Stimulated activated CD4-positive, alpha-beta T cell treated with anti-CD3 and anti-CD28 coated beads, Interleukin-1b, Interleukin-23, amount 100 ng/mL, for 48 hours (primary cell): ENCODE data around the gene ATR.
A peak's percentile ranks its signal among the peaks of the same experiment; 100 is the strongest.

Experiments used
- DNase-seq: peaks from one replicate; pipeline ENCODE4 v3.0.0-alpha.2; 2020

The ATR gene

GRCh38 chr3:142507241-142507640, 71.3 kb downstream of the ATR start:
- DNase-seq = no peak

GRCh38 chr3:142502187-142502985, 76.1 kb downstream of the ATR start:
- DNase-seq = no peak

- no peak for DNase-seq
Observed at GRCh38 chr3:142501004-142501926, 77.3 kb downstream of the ATR start.

GRCh38 chr3:142500211-142500610, 78.3 kb downstream of the ATR start:
- DNase-seq = no peak

GRCh38 chr3:142498397-142499180, 79.9 kb downstream of the ATR start:
- DNase-seq = no peak

- no peak for DNase-seq
Observed at GRCh38 chr3:142497729-142498128, 80.8 kb downstream of the ATR start.

GRCh38 chr3:142495103-142495502, 83.4 kb downstream of the ATR start:
- DNase-seq = no peak

GRCh38 chr3:142492184-142492583, 86.3 kb downstream of the ATR start:
- DNase-seq = no peak

GRCh38 chr3:142489572-142490323, 88.8 kb downstream of the ATR start:
- DNase-seq = no peak

- DNase-seq = no peak
Observed at GRCh38 chr3:142484912-142485435, 93.6 kb downstream of the ATR start.

GRCh38 chr3:142481196-142481595, 97.3 kb downstream of the ATR start:
- DNase-seq = no peak

GRCh38 chr3:142470826-142471225, 107.7 kb downstream of the ATR start:
- no peak for DNase-seq

GRCh38 chr3:142468456-142468855, 110.1 kb downstream of the ATR start:
- no peak for DNase-seq

- no peak for DNase-seq
Observed at GRCh38 chr3:142467768-142468167, 110.8 kb downstream of the ATR start.

GRCh38 chr3:142460689-142461088, 117.8 kb downstream of the ATR start:
- no peak for DNase-seq

- DNase-seq = no peak
Observed at GRCh38 chr3:142459929-142460328, 118.6 kb downstream of the ATR start.

- DNase-seq = no peak
Observed at GRCh38 chr3:142459096-142459495, 119.4 kb downstream of the ATR start.

- no peak for DNase-seq
Observed at GRCh38 chr3:142450881-142451280, 127.7 kb downstream of the ATR start.

- DNase-seq = no peak
Observed at GRCh38 chr3:142450189-142450588, 128.3 kb downstream of the ATR start.

- DNase-seq = peak; percentile 94
Observed at GRCh38 chr3:142447852-142448823, 130.4 kb downstream of the ATR start, which contains the start of gene XRN1. TSS of gene XRN1 (minus strand) at chr3:142448037. CDS start at chr3:142447944, 93 bp downstream.
